ENCODE data around the gene MKRN1. TPM values are rescaled to one million over a fixed set of nuclear protein-coding genes. Genes with fewer than 3 reads are reported as not detected.
A peak's percentile ranks its signal among the peaks of the same experiment; 100 is the strongest.

Gene MKRN1
- total and polyA plus RNA-seq, 4 donors: 46.9 to 104 (median 62.0) TPM

- H3K27ac ChIP-seq (ENCODE audit: low read depth in 1 of 2, low read length in 1 of 2): no peak overlapping the region
- DNase-seq (peak; percentile 15 to 69 (median 64)), ATAC-seq (ENCODE audit: insufficient read depth, low FRiP score) (no peak)
- TF ChIP-seq CTCF (IDR thresholded peaks at IDR 0.05; ENCODE audit: control extremely low read depth, extremely low read depth): peak; percentile 36
- H3K4me3 ChIP-seq: no peak overlapping the region
- no peak overlapping the region for H3K9ac ChIP-seq (ENCODE audit: insufficient read depth in 1 of 2, low read length in 2 of 2)
- H3K27me3 ChIP-seq (ENCODE audit: control insufficient read depth in 3 of 3, insufficient read depth in 3 of 3, low read length in 2 of 3): no peaks in the 10 kb centered on the region
- H3K9me3 ChIP-seq (ENCODE audit: control insufficient read depth in 4 of 4, insufficient read depth in 3 of 4, low read length in 3 of 4): no peaks in the 10 kb centered on the region
- peaks cover 0 to 13% (median 3%) of the 10 kb centered on the region in 5 donors for H3K4me1 ChIP-seq (ENCODE audit: control insufficient read depth in 5 of 5, insufficient read depth in 5 of 5, low read length in 5 of 5)
- peaks cover 0 to 5% (median 2%) of the 10 kb centered on the region in 4 donors for H3K36me3 ChIP-seq (ENCODE audit: control insufficient read depth in 4 of 4, insufficient read depth in 4 of 4, low read length in 4 of 4)
- WGBS, 2 donors: 30 to 50% methylated on average over 2 of the region's 2 CpGs
Measured at GRCh38 chr7:140475747-140476333, 3.5 kb downstream of the MKRN1 start.

- Histone ChIP-seq H3K9ac (ENCODE audit: insufficient read depth in 1 of 2, low read length in 2 of 2) (no peak overlapping the region), H3K4me1 (ENCODE audit: control insufficient read depth in 5 of 5, insufficient read depth in 5 of 5, low read length in 5 of 5) (no peaks in the 10 kb centered on the region), H3K4me3 (no peak overlapping the region), H3K27me3 (ENCODE audit: control insufficient read depth in 3 of 3, insufficient read depth in 3 of 3, low read length in 2 of 3) (no peaks in the 10 kb centered on the region), H3K9me3 (ENCODE audit: control insufficient read depth in 4 of 4, insufficient read depth in 3 of 4, low read length in 3 of 4) (no peaks in the 10 kb centered on the region), H3K36me3 (ENCODE audit: control insufficient read depth in 4 of 4, insufficient read depth in 4 of 4, low read length in 4 of 4) (peaks cover 15 to 36% (median 19%) of the 10 kb centered on the region in 4 donors), H3K27ac (ENCODE audit: low read depth in 1 of 2, low read length in 1 of 2) (no peak overlapping the region)
- TF ChIP-seq CTCF (IDR thresholded peaks at IDR 0.05; ENCODE audit: control extremely low read depth, extremely low read depth): no peak
- DNase-seq (no peak), ATAC-seq (ENCODE audit: insufficient read depth, low FRiP score) (no peak)
- 99 to 100% methylated on average over 2 of the region's 2 CpGs for whole genome bisulfite sequencing, 2 donors
Measured at GRCh38 chr7:140463111-140463510, 16.2 kb downstream of the MKRN1 start.

- H3K36me3 ChIP-seq (ENCODE audit: control insufficient read depth in 4 of 4, insufficient read depth in 4 of 4, low read length in 4 of 4): peaks cover 22 to 49% (median 36%) of the 10 kb centered on the region in 4 donors
Measured at GRCh38 chr7:140458916-140459315, 20.4 kb downstream of the MKRN1 start.

More at GRCh38 chr7:140458916-140459315, 20.4 kb downstream of the MKRN1 start:
- peaks cover 0 to 2% (median 0%) of the 10 kb centered on the region in 5 donors for H3K4me1 ChIP-seq (ENCODE audit: control insufficient read depth in 5 of 5, insufficient read depth in 5 of 5, low read length in 5 of 5)
- no peak for ATAC-seq (ENCODE audit: insufficient read depth, low FRiP score)
- H3K27me3 ChIP-seq (ENCODE audit: control insufficient read depth in 3 of 3, insufficient read depth in 3 of 3, low read length in 2 of 3): no peaks in the 10 kb centered on the region
- no peaks in the 10 kb centered on the region for H3K9me3 ChIP-seq (ENCODE audit: control insufficient read depth in 4 of 4, insufficient read depth in 3 of 4, low read length in 3 of 4)
- no peak overlapping the region for H3K9ac ChIP-seq (ENCODE audit: insufficient read depth in 1 of 2, low read length in 2 of 2)
- no peak overlapping the region for H3K4me3 ChIP-seq
- TF ChIP-seq CTCF (IDR thresholded peaks at IDR 0.05; ENCODE audit: control extremely low read depth, extremely low read depth): no peak
- no peak for DNase-seq
- WGBS, 2 donors: 93 to 96% methylated on average over 8 of the region's 8 CpGs
- no peak overlapping the region for H3K27ac ChIP-seq (ENCODE audit: low read depth in 1 of 2, low read length in 1 of 2)

Data from lung (tissue), 12 donors.